Measurements from ENCODE around the gene SYNE1.
"Not testable (repeated sequence)": the region's sequence is repeated elsewhere in the genome, so short reads cannot be mapped to it uniquely, and the experiment has no call there.

SYNE1 gene

DNA sequence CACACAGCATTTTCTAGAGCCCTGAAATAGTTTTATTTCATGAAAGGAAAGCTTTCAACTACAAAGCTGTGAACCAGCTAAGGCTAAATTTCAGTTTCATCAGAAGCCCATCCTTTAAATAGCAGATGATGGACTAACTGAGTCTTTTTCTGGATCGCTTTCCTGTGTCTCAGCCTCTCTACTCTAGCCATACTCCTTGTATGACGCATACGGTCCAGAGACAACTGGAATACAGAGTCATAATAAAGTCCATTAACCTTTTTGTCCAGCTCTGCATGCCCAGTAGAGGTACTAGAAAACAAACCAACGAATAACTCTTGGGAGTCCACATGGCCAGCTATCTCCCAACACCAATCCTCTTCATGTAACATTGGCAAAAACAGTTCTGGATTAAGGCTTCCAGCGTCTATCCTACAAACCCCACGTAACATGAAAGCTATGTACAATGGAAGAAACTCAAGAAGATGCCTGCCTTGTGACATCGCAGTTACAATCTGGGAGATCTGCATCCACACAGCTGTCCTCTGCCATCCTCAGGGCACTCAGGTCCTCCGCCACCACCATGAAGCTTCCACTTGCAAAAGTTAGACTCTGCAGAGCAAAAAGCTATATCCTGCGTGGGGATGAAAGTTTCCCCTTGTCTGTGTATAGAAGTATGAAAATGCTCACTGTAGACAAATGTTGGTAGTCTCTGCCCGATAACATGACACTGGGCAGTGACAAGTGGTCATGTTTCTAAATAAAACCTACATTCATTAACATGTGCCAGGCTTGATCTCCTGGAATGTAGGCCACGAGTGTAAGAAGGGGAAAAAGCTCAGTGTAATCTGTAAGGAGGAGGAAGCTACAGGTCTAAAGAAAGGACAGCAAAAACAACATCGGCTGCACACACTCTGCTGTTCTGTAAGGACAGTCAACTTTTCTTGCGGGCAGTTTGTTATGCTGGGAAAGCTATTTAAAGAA, 469.2 kb downstream of the SYNE1 start:
- DNase-seq = no peak

DNA sequence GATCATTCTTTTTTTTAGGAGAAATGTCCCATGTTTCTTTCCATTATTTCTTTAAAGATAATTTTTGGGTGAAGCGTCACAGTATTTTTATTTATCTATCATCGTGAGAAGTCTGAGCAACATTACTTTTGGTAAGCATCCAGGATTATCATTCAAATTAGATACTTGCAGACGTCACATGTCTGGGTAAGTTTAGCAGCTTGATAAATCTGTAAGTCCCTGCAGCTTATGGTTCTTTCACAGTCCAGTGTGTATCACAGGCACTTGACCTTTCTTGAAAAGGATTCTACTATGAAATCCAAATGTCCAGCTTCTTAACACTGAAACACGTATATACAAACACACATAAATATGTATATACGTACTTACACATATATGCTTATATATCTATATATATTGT, 470.3 kb downstream of the SYNE1 start:
- DNase-seq = no peak

DNA sequence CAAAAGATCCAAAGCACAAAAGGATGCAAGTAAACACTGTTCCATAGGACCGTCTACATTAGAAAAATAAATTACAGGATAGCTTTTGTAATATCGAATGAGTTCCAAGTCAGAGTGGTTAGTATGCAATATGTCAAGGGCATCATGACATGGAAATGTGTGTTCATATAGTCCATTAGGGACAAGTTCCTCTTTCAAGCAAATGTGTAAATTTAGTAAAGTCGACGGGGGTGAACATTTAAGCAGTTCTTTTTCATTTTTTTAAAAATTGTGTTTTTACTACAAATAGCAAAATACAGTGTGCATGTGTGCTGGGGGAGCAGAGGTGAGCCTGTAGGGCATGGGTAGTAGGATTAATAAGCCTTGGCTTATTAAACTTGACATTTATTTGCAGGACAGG, 470.7 kb downstream of the SYNE1 start:
- DNase-seq = no peak

DNA sequence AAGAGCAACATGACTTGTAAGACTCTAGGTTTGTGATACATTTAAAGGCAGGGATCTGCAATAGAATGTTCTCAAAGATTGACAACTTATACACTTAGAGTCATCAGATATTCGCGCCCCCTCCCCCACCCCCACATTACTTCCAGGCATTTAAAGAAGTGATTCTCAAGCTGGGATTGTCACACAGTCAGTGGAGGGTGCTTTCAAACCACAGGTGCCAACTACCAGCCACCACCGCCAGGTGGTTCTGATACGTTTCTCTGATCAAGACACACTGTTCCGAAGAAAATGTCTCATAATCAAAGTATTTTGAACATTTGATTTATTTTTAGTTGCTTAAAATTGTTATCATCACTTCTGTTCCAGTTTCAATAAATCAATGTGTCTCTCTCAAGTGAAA, 472.2 kb downstream of the SYNE1 start:
- no peak for DNase-seq

DNA sequence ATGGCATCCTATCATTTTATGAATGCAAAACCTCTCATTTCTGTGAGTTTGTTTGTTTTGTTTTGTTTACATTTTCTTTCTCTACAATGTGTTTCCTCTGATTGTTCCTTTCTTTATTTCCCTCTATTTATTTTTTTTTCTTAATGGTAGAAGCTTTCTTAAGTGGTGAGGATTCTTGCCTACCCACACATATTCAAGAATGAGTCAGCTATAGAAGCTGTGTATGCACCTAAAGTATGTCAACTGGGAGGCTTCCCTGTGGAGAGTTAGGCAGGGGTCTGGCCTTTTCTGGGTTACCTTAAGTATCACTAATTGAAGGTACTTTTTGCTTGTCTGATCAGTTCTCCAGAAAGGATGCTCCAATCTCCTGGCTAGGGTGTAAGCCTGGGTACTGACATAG, 475.7 kb downstream of the SYNE1 start:
- no peak for DNase-seq

DNA sequence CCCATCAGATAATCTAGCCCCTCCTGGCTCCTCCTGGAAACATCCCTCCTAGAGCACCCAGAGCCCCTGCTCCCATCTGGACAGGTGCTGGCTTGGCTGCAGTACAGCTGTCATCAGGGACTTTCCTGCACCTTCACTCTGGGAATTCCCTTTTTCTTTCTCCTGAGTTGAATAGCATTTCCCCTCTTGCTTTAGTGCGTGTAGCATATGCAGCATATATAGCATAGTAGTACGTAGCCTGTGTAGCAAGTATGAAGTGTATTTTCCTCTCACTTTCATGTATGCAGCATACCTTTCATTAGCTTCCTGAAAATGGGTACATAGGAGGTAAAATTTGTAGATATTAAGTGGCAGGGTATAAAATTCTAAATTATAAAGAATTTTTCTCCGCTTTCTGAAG, 476.8 kb downstream of the SYNE1 start:
- no peak for DNase-seq

DNA sequence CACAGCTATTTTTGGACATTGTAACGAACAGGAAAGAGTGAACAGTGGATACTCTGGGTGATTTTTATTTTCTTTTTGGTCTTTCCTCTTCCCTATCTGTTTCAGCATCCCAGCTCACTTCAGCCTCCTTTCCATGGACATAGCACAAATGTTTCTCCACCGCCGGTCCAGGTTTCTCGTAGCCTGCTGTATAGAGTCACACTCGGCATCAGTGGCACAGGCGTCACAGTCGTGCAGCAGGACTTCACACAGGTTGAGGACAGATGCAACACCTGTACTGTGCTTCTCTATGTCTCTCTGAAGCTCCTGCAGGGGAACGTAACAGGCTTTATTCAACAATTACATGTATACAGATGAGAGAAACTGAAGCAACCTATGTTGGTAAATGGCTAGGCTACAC, 481.4 kb downstream of the SYNE1 start:
- DNase-seq = no peak

DNA sequence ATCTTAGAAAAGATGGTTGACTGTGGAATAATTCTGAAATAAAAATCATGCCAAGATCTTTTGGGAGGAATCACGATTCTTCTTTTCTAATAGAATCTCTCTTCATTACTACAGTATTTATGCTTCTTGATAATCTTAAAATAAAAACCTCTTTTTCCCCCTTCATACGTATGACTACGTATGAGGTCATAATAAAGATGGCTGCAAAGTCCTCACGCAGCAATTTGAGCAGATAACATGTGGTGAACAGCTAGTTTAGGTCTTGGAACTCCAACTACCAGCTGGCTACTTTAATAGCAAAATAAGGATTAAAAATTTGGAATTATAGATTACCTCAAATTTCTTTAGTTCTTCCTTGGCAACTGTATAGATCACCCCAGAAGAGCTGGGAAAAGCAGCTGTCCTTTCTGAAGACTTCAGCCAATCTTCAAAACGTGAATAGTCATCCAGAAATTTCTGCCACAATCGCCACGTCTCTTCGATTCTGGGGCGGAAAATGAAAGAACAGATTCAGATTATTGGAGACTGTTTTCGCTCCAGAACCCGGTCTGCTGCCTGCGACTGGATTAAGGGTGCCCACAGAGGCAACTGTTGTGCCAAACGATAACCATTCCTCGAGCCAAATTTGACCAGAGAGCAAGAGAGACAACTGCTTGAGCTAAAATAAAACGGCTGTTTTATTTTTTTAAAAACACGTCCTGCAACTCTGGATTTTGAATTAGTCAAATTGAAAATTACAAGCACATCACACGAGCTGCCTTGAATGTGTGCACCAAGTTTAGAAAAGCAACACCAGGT, 482.4 kb downstream of the SYNE1 start:
- no peak for DNase-seq

DNA sequence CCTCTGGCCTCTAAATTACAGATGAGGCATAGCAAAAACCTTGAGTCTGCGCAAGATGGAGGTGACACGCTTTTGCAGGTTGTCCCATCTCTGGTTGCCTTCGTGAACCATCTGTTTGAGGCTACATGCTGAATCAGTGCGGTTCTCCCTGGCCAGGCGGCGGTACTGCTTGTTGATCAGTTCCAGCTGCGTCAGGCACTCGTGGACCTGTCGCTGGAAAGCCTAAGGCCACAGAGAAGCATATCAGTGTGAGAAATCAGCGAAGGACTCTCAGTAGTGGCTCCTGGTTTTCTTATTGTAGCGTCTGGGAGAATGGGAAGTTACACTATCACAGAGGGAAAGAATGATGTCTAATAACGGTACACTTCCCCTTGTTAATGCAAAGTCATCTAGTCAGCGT, 485.2 kb downstream of the SYNE1 start:
- DNase-seq = no peak

DNA sequence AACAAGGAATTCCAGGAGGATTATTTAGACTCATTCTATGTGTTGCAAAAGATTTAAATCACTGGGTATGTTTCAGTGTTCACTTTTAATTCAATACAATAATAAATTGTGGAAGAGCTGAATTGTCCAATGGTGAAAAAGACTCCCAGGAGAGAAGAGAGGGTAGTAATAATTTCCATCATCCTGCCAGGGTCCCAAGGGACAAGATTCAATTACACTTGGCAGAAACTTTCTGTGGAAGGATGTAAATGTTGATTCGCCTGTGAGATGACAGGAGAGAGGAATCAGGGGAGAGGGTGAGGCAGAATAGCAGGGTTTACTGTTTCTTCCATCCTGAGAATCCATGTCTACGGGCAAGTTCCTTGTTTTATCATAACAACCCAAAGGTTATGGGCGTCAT, 487.0 kb downstream of the SYNE1 start:
- no peak for DNase-seq

DNA sequence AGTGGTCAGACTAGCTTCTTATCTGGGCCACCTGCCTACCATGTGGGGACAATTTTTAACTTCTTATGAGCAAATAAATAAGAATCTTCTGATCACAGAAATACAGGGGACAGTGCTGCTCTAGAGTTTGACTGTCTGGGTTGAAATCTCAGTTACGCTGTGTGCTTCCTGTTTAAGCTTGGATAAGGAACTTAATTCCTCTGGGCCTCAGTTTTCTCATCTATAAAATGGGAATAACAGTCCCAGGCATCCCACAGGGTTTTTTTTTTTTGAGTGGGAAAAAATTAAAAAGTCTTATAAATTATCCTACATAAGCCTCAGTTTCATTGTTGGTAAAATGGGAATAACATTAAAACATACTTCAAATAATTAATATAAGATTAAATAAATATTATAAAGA, 488.8 kb downstream of the SYNE1 start:
- no peak for DNase-seq

DNA sequence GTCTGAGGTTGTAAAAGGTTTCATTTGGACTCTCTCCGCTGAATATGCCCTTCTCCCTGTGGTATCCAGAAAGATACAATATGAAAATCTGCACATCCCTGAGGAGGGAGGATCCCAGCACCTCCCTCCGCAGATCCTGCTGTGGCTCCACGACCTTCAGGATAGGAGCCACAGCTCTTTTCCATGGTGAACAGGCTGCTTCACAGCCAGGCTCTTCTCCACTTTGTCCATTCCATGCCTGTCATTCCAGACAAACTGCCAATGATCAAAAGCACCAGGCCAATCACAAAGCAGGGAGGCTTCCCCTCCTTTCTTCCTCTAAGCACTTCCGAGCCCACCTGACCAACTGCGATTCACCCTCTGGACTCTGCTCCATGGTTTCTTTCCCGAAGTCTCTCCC, 489.9 kb downstream of the SYNE1 start:
- DNase-seq = no peak

DNA sequence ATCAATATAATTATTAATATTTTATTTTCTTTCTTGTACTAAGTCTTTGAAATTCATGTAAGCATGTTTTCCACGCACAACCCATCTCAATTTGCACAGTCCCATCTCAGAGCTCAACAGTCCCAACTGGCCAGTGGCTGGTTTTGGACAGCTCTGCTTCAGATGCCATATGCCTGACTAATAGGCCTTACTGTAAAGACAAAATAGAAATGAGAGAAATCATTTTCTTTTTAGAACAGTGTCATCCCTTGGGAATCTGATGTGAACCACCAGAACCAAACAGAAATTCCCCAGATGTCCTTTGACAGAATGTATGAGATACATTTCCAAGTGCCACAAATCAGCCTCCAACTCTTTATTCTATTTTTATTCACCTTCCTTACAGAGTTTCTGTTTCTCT, 490.8 kb downstream of the SYNE1 start:
- no peak for DNase-seq

DNA sequence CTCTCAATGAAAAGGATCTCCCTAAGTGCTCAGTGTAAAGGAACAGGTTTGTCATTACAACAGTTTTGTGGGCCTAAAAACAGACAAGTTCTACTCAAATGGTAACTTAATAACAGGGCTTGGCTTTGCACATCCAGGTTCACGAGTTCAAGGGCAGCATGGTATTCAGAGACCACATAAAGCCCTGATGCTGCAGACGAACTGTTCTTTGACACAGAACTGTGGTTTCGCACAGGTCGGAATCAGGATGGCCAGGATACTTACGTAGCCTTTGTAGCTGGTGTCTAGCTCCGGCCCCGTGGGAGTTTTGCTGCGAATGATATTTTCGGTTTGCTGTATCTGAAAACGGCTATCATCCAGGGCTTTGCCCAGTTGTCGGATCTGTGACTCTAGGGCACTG, 493.8 kb downstream of the SYNE1 start:
- no peak for DNase-seq

DNA sequence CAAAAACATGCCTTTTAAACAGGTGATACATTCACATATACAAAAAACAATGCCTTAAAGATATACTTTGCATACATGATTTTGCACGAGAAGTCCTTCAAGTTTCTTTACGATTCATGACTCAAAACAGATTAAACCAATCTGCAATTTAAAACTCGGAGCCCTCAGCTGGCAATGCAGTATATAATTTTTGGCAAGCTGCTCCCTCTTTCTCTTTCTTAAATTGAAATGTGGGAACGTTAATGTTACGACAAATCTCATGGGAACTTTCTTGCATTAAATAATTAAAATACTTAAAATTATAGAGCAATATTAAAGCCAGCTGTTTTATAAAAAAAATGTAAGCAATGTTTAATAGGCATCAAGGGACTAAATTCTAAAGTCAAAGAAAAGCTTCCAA, 495.1 kb downstream of the SYNE1 start:
- no peak for DNase-seq

DNA sequence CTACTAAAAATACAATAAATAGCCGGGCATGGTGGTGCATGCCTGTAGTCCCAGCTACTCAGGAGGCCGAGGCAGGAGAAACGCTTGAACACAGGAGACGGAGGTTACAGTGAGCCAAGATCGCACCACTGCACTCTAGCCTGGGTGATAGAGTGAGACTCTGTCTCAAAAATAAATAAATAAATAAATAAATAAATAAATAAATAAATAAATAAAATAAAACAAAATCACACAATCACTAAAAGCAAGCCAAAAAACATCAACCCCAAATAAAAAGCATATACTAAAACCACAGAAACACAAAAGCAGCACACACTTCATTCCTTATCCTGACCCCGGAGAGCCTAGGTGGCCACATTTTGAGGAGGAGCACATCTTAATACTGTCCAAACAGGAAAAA, 498.8 kb downstream of the SYNE1 start:
- not testable (repeated sequence) for DNase-seq

DNA sequence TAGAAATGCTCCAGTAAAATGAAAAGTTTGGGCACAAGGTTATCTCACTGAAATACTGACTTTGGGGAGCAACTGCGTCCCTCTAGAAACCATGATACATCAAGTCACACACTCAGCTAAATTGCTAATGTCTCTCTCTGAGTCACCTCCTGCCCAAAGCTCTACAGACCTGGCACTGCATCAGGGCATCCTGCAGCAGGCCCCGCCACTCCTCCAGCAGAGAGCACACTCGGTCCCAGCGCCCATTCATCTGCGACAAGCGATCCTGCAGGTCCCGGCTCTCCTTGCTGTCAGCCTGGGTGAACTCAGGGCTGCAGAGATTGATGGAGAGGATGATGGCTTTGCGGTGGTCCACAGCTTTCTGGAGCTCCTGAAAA, 500.7 kb downstream of the SYNE1 start:
- DNase-seq = peak; percentile 70

DNA sequence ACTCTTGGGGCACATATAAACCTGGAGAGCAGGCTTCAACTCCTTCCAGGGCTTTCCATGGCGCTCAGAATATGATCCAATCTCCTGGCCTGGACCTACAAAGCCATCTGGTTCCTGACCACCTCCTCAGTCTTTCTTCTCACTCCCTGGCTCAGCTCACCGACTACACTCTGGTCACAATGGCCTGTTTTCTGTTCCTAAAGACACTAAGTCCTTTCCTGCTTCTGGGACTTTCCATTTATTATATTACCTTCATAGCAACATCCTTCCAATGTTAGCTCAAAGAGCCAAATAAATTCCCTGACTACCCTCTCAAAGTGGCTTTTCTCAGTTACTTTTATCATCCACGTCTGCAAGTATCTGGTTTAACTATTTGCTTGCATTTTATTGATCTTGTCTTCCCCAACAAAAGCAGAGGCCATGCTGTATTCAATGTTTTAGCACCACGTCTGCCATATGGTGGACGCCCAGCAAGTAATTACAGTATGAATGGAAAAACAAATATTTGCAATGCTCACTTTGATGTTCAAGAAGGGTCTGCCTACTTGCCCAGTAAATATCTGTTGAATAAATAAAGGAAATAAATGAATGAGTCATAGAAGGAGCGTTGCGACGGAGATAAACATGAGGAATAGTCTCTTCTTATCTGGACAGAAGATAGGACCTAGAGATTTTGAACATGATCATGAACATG, 501.3 kb downstream of the SYNE1 start:
- peak; percentile 61 for DNase-seq

DNA sequence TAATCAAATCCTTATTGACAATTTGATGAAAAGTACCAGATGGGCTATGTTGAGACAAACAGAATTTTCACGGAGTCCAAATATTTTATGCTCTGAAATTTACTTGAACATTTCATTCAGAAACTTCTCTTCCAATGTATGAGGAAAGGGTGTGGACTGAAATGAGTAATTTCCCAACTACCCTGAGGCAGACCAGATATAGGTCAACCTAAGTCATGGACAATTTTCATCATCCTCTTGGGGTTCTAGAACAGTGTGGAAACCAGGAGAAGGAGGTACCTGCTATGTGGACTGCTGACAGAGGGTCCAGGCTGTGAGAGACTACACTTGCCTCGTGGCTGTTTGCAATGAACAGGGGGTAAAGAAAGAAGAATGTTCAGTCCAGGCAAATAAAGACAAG, 506.7 kb downstream of the SYNE1 start:
- no peak for DNase-seq

DNA sequence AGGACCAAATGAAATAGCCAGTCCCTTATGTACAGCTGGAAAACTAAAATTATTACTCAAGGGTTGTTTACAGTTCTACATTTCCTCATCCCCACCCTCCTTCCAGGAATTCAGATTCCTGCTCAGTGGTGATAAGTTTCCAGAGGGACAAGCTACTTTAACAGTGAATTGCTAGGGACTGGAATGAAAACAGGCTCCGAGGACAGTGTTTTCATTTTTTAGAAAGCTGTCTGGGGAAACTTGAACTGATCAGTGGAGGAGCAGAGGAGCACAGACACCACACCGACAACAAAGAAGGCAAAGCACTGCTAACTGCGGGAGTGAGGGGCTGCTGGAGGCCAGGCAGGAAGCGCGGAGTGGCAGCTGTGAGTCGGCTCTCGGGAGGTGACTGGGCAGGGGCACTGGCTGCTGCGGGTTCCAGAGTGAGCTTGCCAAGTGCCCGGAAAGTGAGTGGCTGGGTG, 507.4 kb downstream of the SYNE1 start:
- no peak for DNase-seq

DNA sequence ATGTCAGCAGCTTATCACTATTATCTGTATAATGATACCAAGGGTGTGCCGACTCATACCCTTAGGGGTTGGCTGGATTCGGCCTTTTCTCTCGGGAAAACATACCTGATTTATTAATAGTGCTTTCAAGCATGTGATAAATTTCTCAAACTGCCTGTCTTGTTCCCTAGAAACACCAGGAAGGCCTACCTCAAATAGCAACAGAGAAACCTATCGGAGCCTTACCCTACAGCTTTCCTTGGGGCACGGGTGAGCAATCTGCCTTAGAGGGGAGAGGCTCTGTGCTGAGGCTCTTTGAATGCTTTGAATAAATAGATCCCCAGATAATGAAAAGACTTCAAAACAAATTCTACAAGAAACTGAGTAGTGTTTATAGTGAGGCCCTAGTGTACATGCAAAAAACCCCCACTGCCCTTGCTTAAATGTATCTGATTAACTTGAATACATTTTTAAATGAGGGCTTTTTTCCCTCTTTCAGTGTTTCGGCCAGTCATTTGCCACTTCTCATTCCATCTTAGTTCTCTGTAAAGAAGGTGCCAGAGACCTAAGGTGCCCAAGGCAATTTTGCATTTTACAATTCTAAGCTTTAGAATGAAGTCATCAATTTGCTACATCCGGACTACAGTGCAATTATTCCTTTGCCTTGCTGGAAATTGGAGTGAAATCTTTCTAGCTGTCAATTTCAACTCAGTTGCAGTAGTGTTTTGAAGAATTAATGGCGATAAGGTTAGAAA, 509.6 kb downstream of the SYNE1 start:
- no peak for DNase-seq

DNA sequence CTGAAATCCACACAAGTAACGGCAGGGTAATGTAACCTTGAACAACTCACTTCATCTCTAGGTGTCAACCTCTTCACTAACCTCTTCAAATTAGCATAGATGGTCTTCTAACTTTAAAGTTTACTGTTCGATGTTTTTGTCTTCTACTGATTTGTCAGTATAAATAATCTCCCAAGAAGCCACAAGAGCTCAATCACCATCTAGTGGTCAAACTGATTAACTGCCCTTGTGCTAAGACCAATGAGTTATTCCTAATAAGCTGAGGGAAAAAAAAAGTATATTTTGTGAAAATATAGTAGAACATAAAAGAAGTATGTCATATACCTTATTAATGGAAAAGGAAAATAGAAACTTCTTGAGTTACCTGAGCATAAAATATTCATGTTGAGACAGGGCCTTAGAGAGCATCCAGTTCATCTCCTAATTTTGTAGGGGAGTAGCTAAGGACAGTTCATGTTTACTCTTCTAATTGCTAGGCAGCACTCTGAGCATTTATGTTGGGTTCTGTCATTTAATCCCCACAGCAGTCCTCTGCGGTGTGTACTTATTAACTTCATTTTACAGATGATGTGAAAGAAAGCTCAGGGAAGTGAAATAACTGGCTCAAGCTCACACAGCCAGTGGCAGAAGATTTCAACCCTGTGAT, 512.6 kb downstream of the SYNE1 start:
- no peak for DNase-seq
